Measurements from ENCODE around the gene SLC38A6. TPM values are rescaled to one million over a fixed set of nuclear protein-coding genes. Genes with fewer than 3 reads are reported as not detected.

Gene SLC38A6
- total and polyA plus RNA-seq, 9 of the 15 experiments (the other 6 are each of a cell fraction or from before 2014, with no cell fraction given): 9.8 to 40.3 (median 17.6) TPM

- TF ChIP-seq SAFB (IDR thresholded peaks at IDR 0.05; ENCODE audit: borderline replicate concordance, low read depth, low read length) (no peak), PTBP1 (IDR thresholded peaks at IDR 0.05; ENCODE audit: low read depth, low read length) (no peak), ZNF75A (CRISPR knock-in tag; IDR thresholded peaks at IDR 0.05) (no peak), ZFP30 (CRISPR knock-in tag; IDR thresholded peaks at IDR 0.05; ENCODE audit: borderline replicate concordance) (no peak), MYBL2 (IDR thresholded peaks at IDR 0.05; ENCODE audit: low read depth) (no peak), MYBL2 (CRISPR knock-in tag; IDR thresholded peaks at IDR 0.05; ENCODE audit: borderline replicate concordance) (no peak), HNRNPUL1 (IDR thresholded peaks at IDR 0.05; ENCODE audit: low read length) (no peak), ATF4 (CRISPR knock-in tag; IDR thresholded peaks at IDR 0.05) (no peak), ZNF146 (CRISPR knock-in tag; IDR thresholded peaks at IDR 0.05; ENCODE audit: unreplicated experiment) (no peak), PHF8 (IDR thresholded peaks at IDR 0.05; ENCODE audit: borderline replicate concordance, low read length) (no peak)
- Histone ChIP-seq H4K20me1 (replicated peaks; ENCODE audit: control insufficient read depth, insufficient read depth, low read length) (no peaks in the 10 kb centered on the region), H3K36me3 (ENCODE audit: control insufficient read depth, insufficient read depth, low read length) (peaks cover 5% of the 10 kb centered on the region; the same call in 1 of the 3 replicates), H3K4me1 (replicated peaks in 1 of 2; ENCODE audit: control insufficient read depth in 2 of 2, insufficient read depth in 2 of 2, low read length in 2 of 2) (no peaks in the 10 kb centered on the region), H2AFZ (ENCODE audit: low read depth, low read length) (no peak overlapping the region), H3K4me2 (ENCODE audit: insufficient read depth, low read length) (no peak overlapping the region), H3K79me2 (ENCODE audit: control insufficient read depth, insufficient read depth, low read length) (no peaks in the 10 kb centered on the region), H3K9me1 (ENCODE audit: control insufficient read depth, insufficient read depth, low read length) (no peaks in the 10 kb centered on the region), H3K27ac (ENCODE audit: extremely low read depth, low read depth, low read length) (no peak overlapping the region), H3K9me3 (replicated peaks; ENCODE audit: control insufficient read depth, insufficient read depth, low read depth, low read length) (no peaks in the 10 kb centered on the region), H3K4me3 (no peak overlapping the region), H3K27me3 (ENCODE audit: control insufficient read depth in 2 of 2, insufficient read depth in 2 of 2, low read length in 2 of 2) (no peaks in the 10 kb centered on the region), H3K9ac (ENCODE audit: insufficient read depth in 1 of 2, low read depth in 2 of 2, low read length in 2 of 2) (no peak overlapping the region)
- ChIA-PET POLR2A (no interaction called here), CTCF (ENCODE audit: low intra/inter-chr PET ratio) (no interaction called here)
- intact Hi-C loops (cut with micrococcal nuclease) (no loop called here), in situ Hi-C loops (cut with MboI) (no loop called here)
- DNase-seq (ENCODE audit: extremely low read depth in 1 of 4, low spot score in 3 of 4) (no peak), FAIRE-seq (no peak), ATAC-seq (no peak)
- 77% methylated on average over 4 of the region's 4 CpGs for WGBS (ENCODE audit: insufficient coverage, low coverage, missing lambda C conversion rate)
- no TSS peak for BruUV-seq (replicated peaks)
These were observed 83.8 kb downstream of the SLC38A6 start for GRCh38 chr14:61064856-61065255.

Measured in K562 (cell line).